GM12873 (cell line): ENCODE results near the gene AKR1C1.

Experiments used
- CTCF ChIP-seq: IDR thresholded peaks from 2 replicates; pipeline ENCODE4 v1.5.1; 2012; ENCODE audit warnings: low read depth, mild to moderate bottlenecking, moderate library complexity, low read length, control low read depth; ENCODE audit not compliant: insufficient read depth; ENCODE audit errors: missing control alignments

Gene AKR1C1

GRCh38 chr10:5023177-5023805 is 60.1 kb downstream of the AKR1C1 start:
- no peak for TF ChIP-seq CTCF

GRCh38 chr10:5030989-5031388 is 67.8 kb downstream of the AKR1C1 start:
- no peak for TF ChIP-seq CTCF
